ENCODE results near the gene SATB2. TPM values are rescaled to one million over a fixed set of nuclear protein-coding genes. Genes with fewer than 3 reads are reported as not detected.

The SATB2 gene
- total RNA-seq, 4 donors from 2014 or later, result 2.2 to 6.6 (median 5.0) TPM

DNA sequence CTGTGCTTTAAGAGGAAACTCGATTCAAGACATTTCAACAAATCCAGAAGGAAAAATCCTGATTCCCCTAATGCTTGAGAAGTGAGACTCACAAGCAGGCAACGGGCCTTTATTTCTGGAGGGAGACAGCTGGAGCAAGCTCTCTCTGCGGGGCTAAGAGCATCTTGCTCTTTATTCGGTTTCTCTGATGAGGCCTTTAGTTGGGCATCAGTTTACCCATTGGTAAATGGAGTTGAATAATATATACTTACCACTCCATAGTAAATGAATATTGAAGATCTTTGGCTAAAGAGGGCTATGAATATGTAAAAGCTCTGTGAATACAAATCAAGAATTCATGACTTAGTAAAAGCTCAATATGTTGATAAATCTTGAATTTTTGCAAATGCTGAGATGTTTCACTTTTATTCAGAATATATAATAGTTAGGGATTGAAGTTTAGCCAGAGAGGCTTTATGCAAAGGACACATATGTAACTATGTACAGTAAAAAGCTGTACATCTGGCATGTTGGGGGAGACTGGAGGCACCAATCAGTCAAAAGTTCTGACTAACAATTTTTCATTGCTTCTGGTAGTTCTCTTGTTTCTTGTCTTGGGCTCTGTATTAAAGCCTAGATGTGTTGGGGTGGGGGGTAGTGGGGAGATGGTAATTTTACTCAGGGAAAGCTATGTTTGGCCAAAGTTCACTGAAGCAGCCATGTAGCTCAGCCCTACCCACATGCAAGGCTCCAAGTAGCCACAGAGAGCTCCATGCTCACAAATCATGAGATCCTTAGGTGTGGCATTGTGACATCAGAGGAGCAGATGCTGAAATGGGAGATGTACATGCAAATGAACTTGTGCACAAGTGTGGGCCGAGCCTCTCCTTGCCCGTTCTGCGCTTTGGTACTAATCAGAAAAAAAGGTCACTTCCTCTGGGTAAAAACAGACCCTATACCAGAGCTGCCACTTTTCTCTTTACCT is 200.2 kb downstream of the SATB2 start:
- intact Hi-C loops (cut with DNase I), result no loop called here
- Histone ChIP-seq H3K27me3 (no peaks in the 10 kb centered on the region), H3K36me3 (no peaks in the 10 kb centered on the region), H3K4me3 (no peak overlapping the region), H3K9me3 (peaks cover 0 to 10% (median 2%) of the 10 kb centered on the region in 4 donors), H3K4me1 (no peaks in the 10 kb centered on the region), H3K27ac (replicated peaks in 1 of 4) (no peak overlapping the region)
- TF ChIP-seq EP300 (IDR thresholded peaks at IDR 0.05) (no peak), POLR2AphosphoS5 (IDR thresholded peaks at IDR 0.05) (no peak), POLR2A (IDR thresholded peaks at IDR 0.05; ENCODE audit: low read depth) (no peak)
- TF ChIP-seq, protein P1, sequence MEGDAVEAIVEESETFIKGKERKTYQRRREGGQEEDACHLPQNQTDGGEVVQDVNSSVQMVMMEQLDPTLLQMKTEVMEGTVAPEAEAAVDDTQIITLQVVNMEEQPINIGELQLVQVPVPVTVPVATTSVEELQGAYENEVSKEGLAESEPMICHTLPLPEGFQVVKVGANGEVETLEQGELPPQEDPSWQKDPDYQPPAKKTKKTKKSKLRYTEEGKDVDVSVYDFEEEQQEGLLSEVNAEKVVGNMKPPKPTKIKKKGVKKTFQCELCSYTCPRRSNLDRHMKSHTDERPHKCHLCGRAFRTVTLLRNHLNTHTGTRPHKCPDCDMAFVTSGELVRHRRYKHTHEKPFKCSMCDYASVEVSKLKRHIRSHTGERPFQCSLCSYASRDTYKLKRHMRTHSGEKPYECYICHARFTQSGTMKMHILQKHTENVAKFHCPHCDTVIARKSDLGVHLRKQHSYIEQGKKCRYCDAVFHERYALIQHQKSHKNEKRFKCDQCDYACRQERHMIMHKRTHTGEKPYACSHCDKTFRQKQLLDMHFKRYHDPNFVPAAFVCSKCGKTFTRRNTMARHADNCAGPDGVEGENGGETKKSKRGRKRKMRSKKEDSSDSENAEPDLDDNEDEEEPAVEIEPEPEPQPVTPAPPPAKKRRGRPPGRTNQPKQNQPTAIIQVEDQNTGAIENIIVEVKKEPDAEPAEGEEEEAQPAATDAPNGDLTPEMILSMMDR (IDR thresholded peaks at IDR 0.05), result no peak
- 85% methylated on average over 7 of the region's 7 CpGs for WGBS
- DNase-seq (ENCODE audit: extremely low spot score), result no peak

DNA sequence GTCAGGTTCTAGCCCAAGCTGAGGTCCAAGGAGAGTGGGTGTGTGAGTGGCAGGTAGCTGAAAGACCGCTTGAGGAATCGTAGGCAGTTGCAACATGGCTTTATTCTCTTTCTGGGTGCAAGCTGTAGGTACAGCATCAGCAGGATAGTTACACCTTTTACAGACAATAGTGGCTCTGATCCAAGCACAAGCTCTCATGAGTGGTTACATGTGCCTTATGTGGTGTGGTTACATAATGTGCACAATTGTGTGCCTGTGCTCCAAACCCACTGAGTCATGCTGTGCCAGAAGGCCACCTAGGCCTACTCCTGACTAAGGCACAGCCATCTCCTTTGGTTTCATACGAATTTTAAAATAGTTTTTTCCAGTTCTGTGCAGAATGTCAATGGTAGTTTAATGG is 227.6 kb downstream of the SATB2 start:
- no peak for DNase-seq (ENCODE audit: extremely low spot score)
- H3K4me3 ChIP-seq, result no peak overlapping the region
- intact Hi-C loops (cut with DNase I), result no loop called here
- no peaks in the 10 kb centered on the region for H3K36me3 ChIP-seq
- no peak for TF ChIP-seq POLR2A (IDR thresholded peaks at IDR 0.05; ENCODE audit: low read depth)
- no peak for TF ChIP-seq EP300 (IDR thresholded peaks at IDR 0.05)
- TF ChIP-seq, protein P1 (IDR thresholded peaks at IDR 0.05), result no peak
- no peak for TF ChIP-seq POLR2AphosphoS5 (IDR thresholded peaks at IDR 0.05)
- H3K27me3 ChIP-seq, result no peaks in the 10 kb centered on the region
- H3K4me1 ChIP-seq, result no peaks in the 10 kb centered on the region
- H3K27ac ChIP-seq (replicated peaks in 1 of 4), result no peak overlapping the region
- WGBS, result 85% methylated on average over 3 of the region's 3 CpGs
- no peaks in the 10 kb centered on the region for H3K9me3 ChIP-seq

DNA sequence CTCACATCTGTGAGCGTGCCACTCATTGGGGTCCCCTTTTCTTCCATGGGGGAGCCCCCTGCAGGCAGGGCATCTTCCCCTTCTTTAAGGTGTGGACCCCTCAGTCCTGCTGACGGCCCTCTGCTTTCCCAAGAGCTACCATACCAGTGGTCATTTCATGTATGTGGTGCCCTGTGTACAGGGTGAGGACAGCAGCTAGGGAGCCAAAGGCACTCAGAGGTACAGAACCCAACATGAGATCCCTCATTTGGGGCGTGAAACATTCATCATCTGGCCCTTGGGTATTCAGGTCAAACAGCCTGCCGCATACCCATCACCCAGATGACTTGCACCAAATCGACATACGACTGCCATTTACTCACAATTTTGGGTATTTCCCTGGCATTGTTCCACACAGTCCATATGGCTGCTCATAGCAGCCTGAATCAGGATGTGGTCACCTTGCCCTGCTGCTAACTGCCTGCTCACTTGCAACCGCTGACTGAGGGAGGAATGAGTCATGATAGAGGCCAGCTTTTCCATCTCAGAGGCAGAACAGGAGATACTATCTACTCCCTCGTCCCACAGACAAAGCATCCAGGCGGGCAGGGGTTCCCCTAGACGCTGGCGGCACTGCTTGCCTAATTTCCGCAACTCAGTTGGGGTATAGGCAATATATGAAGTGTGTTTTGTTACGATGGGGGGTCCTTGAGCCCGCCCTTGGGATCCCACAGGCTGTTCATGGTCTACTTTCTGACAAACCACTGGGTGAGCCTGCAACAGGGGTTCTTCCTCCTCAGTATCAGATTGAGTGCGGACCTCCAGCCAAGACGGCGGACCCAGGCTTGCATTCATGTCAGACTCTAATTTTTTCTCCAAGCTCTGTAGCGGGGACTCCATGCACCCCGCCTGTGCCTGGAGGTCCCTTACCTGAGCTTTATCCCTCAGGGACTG is 228.6 kb downstream of the SATB2 start:
- no peaks in the 10 kb centered on the region for H3K27me3 ChIP-seq
- no peaks in the 10 kb centered on the region for H3K4me1 ChIP-seq
- intact Hi-C loops (cut with DNase I), result no loop called here
- no peak overlapping the region for H3K4me3 ChIP-seq
- H3K27ac ChIP-seq (replicated peaks in 1 of 4), result no peak overlapping the region
- no peak for DNase-seq (ENCODE audit: extremely low spot score)
- TF ChIP-seq POLR2A (IDR thresholded peaks at IDR 0.05; ENCODE audit: low read depth), result no peak
- no peak for TF ChIP-seq EP300 (IDR thresholded peaks at IDR 0.05)
- TF ChIP-seq, protein P1 (IDR thresholded peaks at IDR 0.05), result no peak
- no peak for TF ChIP-seq POLR2AphosphoS5 (IDR thresholded peaks at IDR 0.05)
- WGBS, result 86% methylated on average over 11 of the region's 19 CpGs
- H3K36me3 ChIP-seq, result no peaks in the 10 kb centered on the region
- no peaks in the 10 kb centered on the region for H3K9me3 ChIP-seq

DNA sequence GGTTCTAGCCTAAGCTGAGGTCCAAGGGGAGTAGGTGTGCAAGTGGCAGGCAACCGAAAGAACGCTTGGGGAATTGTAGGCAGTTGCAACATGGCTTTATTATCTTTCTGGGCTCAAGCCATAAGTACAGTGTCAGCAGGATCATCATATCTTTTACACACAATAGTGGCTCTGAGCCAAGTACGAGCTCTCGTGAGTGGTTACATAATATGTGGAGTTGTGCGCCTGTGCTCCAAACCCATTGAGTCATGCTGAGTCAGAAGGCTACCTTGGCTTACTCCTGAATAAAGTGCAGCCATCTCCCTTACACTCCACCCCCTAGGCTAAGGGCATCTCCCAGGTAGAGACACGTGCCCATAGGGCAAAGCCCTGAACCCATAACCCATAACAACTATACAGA is 233.9 kb downstream of the SATB2 start:
- WGBS, result 94% methylated on average over 2 of the region's 6 CpGs
- H3K36me3 ChIP-seq, result no peaks in the 10 kb centered on the region
- no peak overlapping the region for H3K27ac ChIP-seq (replicated peaks in 1 of 4)
- no peak for TF ChIP-seq POLR2A (IDR thresholded peaks at IDR 0.05; ENCODE audit: low read depth)
- no peak for TF ChIP-seq EP300 (IDR thresholded peaks at IDR 0.05)
- TF ChIP-seq POLR2AphosphoS5 (IDR thresholded peaks at IDR 0.05), result no peak
- TF ChIP-seq, protein P1 (IDR thresholded peaks at IDR 0.05), result no peak
- no peak overlapping the region for H3K4me3 ChIP-seq
- DNase-seq (ENCODE audit: extremely low spot score), result no peak
- intact Hi-C loops (cut with DNase I), result no loop called here
- H3K4me1 ChIP-seq, result no peaks in the 10 kb centered on the region
- no peaks in the 10 kb centered on the region for H3K9me3 ChIP-seq
- no peaks in the 10 kb centered on the region for H3K27me3 ChIP-seq

Measured in esophagus muscularis mucosa (tissue), 4 donors.